GM12801 (cell line): Measurements from ENCODE around the gene GSG1L2.

Experiments used
- CTCF ChIP-seq: IDR thresholded peaks from one replicate; pipeline ENCODE4 v1.5.1; 2011; ENCODE audit warnings: control low read depth; ENCODE audit not compliant: insufficient read length; ENCODE audit errors: extremely low read depth

GSG1L2 gene

GRCh38 chr17:9788601-9789000 lies 33.3 kb downstream of the GSG1L2 start:
- no peak for TF ChIP-seq CTCF

GRCh38 chr17:9784544-9784943 lies 37.3 kb downstream of the GSG1L2 start:
- TF ChIP-seq CTCF = no peak

GRCh38 chr17:9783050-9783449 lies 38.8 kb downstream of the GSG1L2 start:
- no peak for TF ChIP-seq CTCF

- no peak for TF ChIP-seq CTCF
These were observed 41.3 kb downstream of the GSG1L2 start for GRCh38 chr17:9780552-9780951.

- TF ChIP-seq CTCF = no peak
These were observed 45.0 kb downstream of the GSG1L2 start for GRCh38 chr17:9776911-9777310.

- TF ChIP-seq CTCF = no peak
These were observed 49.2 kb downstream of the GSG1L2 start for GRCh38 chr17:9772658-9773057.

GRCh38 chr17:9771465-9771864 lies 50.4 kb downstream of the GSG1L2 start:
- no peak for TF ChIP-seq CTCF
